NCI-H748 treated with DMSO at 0.1 percent for 48 hours (cell line): Measurements from ENCODE around the gene TMPRSS4.

Experiments used
- DNase-seq: peaks from one replicate; lab custom pipeline; 2025; lab: John Stamatoyannopoulos, UW

TMPRSS4 gene

DNA sequence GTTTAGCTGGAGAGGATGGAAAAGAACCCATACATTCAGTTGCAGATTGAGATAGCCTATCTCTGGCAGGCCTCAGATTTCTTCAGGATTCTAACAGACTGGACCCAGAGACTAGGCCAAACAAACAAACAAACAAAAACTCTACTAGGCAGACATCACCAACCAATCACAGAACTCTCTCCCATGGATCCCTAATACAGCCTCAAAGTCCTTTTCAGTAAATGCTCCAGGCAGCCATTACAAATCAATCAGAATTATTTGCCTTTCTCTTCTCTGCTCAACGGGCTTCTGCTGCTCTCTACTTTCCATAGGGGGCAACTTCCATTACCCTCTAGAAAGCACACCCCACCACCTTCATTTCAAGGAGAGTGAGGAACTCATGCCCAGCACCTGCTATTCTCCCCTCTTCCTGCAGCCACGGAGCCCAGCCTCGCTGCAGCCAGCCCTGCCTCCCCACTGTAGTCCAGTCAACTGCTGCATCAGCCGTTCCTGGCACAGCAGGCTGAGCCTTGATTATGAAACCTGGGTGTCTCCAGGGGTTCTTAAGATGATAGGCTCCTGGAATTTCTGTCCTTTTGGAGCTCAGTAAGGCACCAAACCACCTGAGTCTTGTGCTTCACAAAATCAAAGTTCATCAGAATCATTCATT, 28.9 kb downstream of the TMPRSS4 start:
- no peak for DNase-seq

DNA sequence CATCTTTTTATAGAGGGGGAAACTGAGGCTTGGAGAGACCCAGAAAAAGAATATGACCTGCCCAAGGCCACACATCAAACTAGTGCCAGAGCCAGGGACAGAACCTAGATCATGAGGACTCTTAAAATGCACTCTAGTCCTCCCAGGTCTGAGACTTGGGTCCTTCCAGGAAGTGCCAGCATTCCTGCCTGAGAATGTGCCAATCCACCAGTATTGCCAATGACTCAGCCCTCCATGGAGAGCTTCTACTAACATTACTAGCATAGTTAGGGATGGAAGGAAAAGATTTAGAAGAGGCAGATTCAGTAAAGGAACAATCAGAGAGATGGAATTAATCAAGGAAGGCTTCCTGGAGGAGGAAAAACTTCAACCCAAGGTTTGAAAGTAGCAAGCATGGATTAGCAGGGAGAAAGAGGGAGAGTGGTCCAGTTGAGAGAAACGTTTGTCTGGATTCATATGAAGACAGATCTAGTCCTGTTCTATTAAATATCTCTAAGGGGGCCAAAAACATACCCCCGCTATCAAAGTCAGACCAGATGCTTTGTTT, 30.0 kb downstream of the TMPRSS4 start:
- no peak for DNase-seq

DNA sequence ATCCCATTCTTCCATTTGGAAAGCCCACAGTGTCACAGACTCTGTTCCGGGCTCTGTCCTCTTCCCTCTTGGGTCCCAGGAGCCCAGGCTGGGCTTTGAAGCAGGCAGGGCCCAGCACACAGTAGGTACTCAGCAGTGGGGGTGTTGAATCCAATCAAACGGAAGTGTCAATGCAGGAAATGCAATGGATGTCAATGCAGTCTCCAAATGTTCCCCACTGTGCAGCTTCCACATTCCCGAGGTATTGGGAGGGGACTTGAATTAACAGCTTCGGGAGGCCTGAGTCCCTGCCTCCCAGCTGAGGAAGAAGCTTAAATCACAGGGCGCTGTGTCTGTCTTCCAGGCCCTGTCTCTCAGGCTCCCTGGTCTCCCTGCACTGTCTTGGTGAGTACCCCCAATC, 31.6 kb downstream of the TMPRSS4 start:
- no peak for DNase-seq

- DNase-seq, result no peak
Observed at GRCh38 chr11:118109231-118109630, 32.4 kb downstream of the TMPRSS4 start.

- no peak for DNase-seq
Observed at GRCh38 chr11:118111019-118111743, 34.3 kb downstream of the TMPRSS4 start.

GRCh38 chr11:118111744-118112035, 34.8 kb downstream of the TMPRSS4 start:
- DNase-seq, result no peak

DNA sequence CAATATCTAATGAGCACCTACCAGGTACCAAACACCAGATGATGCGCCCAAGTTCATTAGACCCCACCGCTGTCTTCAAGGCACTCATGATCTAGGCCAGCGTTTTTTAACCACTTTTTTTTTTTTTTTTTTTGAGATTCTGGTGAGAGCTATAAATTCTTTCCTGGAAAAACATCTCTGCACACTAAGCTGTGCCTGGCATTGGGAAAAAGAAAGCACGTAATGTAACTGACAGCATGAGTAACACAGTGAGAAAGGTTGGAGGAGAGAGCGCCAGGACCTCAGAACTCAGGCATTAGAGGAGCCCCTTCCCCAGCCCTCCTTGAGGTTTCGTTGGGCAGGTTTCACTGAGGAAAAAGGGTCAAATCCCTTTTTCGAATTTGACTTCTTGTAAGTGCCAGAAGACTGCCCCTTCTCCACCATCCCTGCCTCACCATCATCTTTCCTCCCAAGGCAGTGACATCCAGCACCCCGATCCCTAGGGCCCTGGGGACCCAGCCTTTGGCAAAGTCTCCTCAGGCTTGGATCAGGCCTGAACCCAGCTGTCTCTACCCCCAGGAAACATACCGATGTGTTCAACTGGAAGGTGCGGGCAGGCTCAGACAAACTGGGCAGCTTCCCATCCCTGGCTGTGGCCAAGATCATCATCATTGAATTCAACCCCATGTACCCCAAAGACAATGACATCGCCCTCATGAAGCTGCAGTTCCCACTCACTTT, 36.0 kb downstream of the TMPRSS4 start:
- DNase-seq, result no peak

DNA sequence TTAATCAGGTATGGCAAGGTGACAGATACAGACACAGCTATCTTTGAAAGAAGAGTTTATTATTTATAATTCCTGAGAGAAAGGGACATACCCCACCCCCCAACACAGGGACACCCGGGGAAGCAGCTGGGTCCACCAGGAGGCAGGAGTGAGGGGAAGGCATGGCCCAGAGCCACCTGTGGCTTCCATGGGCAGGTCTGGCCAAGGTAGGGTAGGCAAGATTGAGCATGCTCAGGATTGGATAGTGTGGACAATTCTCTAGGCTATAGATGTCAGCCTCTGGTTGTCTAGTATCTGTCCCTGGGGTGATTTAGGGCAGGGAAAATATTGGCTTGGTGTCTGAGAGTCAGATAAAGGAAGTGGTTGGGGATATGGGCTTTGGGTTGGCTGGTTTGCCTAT, 37.4 kb downstream of the TMPRSS4 start:
- no peak for DNase-seq

DNA sequence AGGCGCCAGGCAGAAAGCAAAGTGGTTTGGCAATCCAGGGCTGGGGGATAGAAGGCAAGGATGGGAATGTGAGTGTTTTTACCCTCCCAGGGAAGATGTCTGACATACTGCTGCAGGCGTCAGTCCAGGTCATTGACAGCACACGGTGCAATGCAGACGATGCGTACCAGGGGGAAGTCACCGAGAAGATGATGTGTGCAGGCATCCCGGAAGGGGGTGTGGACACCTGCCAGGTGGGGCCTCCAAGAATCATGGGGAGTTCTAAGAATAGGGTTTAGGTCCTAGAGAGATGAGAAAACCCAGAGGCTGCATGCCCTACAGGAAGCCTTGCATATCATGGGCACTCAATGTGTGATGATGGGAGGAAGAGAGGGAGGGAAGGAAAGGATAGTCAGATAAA, 38.2 kb downstream of the TMPRSS4 start:
- no peak for DNase-seq

GRCh38 chr11:118117790-118118601, 41.1 kb downstream of the TMPRSS4 start:
- DNase-seq, result no peak

DNA sequence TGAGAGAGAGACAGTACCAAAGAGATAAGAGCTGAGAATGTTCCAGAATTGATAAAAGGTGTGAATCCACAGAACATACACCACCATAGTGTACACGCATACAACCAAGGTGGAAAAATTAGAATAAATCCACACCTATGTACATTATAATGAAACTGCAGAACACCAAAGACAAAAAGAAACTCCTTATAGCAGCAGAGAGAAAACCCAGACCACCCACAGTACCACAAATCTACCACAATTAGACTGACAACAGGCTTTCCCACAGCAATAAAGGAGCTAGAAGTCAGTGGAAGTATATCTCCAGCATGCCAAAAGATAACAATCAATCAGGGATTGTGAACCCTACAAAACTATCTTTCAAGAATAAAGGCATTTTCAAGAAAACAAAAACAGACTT, 43.9 kb downstream of the TMPRSS4 start:
- DNase-seq, result no peak

DNA sequence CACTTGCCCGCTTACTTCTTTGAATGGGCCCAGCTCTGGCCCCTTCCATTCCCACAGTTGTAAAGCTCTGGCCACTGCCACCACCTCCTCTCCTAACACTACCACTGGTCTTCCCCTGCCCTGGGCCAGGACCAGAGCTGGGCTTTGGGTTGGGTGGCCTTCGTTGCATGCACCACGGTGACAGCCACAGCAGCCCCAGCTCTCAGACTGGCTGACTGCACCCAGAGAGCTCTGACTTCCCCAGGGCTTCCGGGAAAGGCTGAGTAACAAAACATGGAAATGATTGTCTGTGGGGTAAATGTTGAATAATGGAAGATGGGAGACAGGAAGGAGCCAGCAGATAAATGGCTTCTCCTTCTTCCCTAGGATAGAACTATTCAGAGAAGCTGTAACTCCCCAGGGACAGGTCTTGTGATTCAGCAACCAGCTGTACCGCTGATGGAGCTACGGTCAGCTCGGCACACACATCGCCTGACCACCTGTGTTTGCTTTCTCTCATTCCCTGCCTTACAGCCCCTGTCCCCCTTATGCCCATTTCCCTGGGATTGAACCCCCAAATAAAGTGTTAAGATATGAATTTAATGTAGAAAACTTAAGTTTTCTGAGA, 48.2 kb downstream of the TMPRSS4 start:
- no peak for DNase-seq

GRCh38 chr11:118126082-118126838, 49.4 kb downstream of the TMPRSS4 start:
- DNase-seq, result no peak

DNA sequence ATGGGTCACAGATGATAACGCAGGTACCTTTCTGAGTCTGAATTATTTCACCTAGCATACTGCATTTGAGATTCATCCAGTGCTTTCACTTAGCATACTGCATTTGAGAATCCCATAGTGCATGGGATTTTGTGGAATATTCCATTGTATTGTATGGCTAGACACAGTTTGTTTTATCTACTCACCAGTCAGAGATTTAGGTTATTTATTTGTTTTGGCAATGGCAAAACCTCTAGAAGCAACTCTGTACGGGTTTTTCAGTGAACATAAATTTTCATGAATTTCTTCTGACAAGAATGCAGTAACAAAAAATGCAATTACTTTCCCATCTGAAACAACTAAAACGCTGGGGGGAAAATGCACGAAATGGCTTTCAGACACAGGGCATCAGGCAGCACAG, 51.4 kb downstream of the TMPRSS4 start:
- no peak for DNase-seq

- DNase-seq, result no peak
Observed at GRCh38 chr11:118128721-118129470, 52.0 kb downstream of the TMPRSS4 start.

GRCh38 chr11:118129471-118130172, 52.7 kb downstream of the TMPRSS4 start:
- DNase-seq, result no peak

GRCh38 chr11:118132385-118133151, 55.7 kb downstream of the TMPRSS4 start:
- DNase-seq, result no peak

DNA sequence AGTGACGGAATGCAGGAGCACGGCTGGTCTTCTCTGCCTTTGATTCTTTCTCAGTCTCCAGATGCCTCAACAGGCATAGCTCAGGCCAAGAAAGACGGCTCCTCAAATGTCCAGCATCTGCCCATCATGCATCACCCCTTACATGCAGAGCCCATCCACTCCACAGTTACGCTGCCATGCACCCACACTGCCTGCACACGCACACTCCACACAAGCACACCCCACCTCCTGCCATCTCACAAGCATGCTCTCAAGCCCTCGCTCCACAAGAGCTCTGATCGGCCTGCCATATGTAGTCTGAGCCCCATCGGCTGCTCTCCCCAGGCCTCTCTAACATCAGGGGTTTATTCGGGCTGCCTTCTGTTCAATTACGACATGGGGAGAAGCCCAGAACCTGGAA, 56.9 kb downstream of the TMPRSS4 start:
- DNase-seq, result no peak
